ENCODE measurements around the gene MCM9.
A peak's percentile ranks its signal among the peaks of the same experiment; 100 is the strongest.

MCM9 gene

DNA sequence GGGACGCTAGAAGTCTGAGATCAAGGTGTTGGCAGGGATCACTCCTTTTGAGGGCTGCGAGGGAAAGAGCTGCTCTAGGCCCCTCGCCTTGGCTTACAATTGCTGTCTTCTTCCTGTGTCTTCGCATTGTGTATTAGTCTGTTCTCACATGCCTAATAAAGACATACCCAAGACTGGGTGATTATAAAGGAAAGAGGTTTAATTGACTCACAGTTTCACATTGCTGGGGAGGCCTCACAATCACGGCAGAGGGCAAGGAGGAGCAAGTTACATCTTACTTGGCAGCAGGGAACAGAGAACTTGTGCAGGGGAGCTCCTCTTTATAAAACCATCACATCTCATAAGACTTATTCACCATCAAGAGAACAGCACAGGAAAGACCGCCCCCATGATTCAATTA, 143.5 kb downstream of the MCM9 start:
- DNase-seq (ENCODE audit: low spot score) = no peak

DNA sequence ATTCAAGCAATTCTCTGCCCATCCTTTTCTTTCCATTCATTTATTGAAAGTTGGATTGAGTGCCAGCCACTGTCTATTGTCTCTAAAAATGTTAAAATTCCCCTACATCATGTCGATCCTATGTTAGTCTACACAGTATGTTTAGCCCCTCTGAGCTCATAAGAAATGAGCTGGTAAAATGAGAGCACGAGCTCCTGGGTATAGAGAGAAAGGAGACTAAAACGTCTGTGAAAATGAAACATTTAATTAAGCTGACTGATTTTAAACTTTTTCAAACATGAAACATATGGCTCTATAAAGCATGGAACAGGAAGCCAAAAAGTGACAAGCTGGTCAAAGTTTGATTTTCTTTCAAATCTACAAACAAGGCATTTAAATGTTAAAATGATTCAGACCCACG, 145.0 kb downstream of the MCM9 start:
- DNase-seq (ENCODE audit: low spot score) = no peak

DNA sequence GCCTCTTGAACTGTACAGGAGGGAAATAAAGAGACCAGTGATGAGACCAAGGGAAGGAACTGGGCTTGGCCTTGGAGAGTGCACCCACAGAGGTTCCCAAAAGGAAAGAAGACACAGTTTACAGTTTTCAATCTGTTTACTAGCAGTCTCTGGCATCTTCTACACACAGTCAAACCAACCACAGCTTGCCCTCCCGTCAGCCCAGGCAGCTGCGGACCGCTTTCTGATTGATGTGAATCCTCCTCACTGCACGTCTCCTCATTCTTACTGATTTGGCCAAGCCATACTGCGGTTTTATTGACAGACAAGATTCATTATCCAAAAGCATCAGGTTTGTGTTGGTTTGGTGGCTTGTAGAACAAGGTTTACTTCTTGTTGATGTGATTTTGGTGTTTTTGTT, 145.5 kb downstream of the MCM9 start:
- DNase-seq (ENCODE audit: low spot score) = no peak

DNA sequence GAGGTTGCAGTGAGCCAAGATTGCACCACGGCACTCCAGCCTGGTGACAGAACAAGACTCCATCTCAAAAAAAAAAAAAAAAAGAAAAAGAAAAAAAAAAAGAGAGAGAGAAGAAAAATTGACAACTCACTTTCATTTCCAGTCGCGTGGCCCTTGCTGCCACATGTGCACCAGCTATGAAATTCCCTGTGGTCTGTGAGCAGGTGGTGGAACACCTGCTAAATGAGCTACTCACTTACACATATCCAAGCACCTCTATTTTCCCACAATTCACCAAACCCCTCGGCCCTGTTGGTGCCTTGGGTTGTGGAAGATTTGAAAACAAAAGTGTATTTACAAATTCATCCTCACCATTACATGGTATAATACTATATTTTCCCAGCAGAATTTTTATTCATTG, 146.3 kb downstream of the MCM9 start:
- DNase-seq (ENCODE audit: low spot score) = no peak

DNA sequence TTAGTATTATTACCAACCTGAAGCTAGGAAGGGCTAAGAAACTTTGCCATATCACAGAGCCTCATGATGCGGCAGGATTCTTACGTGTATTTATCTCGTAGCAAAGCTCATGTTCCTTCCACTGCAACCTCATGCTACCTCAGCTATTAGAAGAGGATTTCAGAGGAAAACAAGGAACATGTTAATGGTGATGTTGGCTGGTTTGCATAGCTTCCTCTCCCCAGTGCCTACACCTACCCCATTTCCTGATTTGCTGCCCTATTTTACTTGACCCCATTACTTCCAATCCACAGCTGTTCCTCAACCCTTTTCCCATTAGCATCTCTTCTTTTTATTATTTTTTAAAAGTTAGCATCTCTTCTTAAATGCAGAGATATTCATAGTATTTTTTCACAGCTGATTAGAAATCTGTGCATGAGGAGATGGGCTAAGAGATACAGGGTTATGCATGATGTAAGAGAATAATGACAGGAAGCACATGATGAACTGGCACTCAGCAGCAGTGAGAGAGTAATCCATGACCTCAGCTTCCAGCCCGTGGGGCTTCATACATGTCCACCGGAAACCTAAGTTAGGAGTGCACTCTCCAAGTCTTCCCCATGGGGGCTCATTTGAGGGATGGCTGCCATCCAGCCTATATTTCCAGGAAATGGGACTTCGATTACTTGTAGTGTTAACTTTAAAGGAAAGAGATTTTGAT, 147.1 kb downstream of the MCM9 start:
- no peak for DNase-seq (ENCODE audit: low spot score)

DNA sequence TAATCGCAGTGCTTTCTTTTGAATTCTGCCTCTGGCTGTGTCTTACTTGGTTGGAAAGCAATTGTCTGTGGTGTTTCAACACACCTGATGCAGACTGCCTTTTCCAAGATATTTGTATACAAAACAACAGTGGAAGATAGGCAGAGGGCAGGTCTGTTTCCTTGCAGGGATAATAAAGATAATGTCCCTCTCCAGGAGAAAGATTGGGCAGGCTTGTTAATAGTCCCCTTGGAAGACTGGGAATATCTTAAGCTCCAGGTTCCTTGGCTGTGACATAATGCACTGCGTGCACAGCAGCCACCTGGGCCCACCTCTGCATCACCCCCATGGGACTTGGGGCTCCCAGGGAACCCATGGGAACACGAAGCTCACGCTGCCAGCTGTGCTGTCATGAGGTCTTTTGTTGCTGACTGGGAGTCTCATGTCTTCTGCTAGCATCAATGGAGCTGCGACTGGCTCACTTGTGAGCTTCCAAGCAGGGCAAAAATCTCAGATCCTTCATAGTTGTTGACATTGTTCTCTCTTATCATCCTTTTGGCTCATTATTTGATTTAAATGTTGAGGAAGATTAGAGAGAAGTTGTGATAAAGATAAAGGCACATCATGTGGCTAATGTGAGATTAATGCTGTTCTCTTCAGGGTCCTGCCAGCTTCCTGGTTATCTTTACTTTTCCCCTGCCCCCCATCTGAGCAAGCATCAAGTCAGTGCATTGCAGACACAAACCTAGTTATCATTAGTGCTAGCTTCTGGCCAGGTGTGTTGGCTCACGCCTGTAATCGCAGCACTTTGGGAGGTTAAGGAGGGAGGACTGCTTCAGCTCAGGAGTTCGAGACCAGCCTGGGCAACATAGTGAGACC, 148.1 kb downstream of the MCM9 start:
- DNase-seq (ENCODE audit: low spot score) = no peak

DNA sequence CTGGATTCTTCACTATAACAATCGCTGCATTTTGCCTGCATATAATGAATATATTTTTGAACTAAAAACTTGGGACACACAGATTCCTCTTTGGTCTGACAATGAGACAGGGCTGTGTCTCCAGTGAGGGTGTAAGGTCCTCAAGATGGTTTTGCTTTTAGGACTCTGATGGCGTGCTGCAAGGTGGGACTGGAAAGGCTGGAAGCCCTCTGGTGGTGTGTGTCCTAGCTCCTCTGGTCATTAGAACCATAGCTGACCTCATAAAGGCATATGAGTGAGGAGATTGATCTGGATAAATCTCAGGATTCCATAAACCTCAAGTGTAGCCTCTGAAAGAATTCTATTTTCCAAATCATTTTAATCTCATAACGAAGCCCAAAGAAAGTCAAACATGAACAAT, 149.4 kb downstream of the MCM9 start:
- DNase-seq (ENCODE audit: low spot score) = no peak

DNA sequence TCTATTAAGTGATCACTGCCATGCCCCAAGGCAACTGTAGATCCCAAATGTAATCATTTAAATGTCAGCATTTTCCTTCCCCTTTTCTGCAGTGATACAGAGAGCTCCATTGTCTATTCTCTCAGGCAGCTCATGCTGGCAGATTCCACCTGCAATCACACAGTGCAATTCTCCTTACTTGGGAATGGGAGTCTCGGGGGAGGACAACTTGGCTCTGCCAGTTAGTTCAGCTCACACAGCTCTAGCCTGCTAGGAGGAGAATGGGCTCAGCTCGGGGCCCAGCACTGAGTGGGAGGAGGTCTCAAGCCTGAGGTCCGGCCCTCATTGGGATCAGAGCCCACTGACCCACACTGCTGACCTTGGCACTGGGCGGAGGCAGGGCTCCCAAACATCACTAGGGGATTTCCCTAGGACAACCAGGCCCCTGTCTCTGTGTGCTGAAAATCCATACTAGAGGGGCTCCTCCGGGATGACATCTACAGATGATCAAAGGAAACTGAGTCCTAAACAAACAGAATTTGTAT, 150.3 kb downstream of the MCM9 start:
- DNase-seq (ENCODE audit: low spot score) = no peak

DNA sequence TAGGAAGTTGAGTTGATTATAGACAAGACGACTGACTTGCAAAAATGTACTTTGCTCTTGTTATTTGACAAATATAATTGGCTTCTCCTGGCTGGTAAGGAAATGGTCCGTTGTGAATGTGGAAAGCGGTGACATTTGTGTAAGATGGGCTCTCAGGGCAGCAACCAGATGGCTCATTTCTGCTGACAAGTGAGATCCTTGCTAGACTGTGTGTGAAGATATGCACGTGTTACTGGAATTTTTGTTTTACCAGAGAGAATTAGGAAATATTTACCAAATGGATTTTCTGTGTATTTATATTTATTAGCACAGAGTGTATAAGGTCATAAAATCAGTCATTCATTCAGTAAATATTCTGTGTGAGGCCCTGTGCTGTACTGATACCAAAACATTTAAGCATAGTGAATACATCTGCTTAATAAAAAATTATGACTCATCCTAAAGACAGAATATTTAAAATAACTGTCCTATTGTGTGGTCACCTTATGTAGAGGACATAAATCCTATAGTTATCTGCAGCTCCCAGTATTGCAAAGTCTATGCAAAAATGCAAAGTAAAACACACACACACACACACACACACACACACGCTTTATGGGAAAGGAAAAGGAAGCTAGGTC, 150.9 kb downstream of the MCM9 start:
- no peak for DNase-seq (ENCODE audit: low spot score)

DNA sequence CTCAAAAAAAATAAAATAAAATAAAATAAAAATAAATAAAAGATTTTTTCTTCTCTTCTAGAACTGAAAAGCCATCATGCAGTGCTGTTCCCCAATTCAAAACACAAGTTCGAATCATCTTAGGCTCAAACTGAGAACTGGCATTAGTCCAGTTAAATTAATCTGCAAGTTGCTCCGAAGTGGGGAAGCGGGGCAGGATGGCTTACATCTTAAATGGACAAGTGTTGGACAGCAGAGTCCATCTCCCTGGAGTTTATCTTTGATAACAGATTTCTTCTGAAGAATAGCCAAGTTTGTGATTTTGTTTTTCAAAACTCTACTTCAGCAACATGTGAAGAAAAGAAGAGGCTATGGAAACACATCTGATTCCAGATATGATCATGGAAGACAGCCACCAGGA, 152.3 kb downstream of the MCM9 start:
- DNase-seq (ENCODE audit: low spot score) = no peak

DNA sequence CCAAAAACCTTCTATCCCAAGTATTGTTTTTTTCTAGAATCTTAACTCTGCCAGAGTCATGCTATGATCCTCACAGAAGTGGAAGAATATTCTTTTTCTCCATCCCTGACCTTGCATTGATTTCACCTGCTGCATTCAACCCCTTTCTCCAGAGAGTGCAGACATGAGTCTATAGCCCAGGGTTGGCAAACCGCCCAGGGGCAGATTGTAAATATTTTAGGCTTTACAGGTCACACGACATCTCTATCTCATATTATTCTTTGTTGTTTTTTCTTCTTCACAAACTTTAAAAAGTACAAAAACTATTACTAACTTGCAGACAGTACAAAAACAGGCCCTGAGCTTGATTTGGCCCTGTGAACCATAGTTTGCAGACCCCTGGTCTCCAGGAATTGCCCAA, 153.1 kb downstream of the MCM9 start:
- no peak for DNase-seq (ENCODE audit: low spot score)

DNA sequence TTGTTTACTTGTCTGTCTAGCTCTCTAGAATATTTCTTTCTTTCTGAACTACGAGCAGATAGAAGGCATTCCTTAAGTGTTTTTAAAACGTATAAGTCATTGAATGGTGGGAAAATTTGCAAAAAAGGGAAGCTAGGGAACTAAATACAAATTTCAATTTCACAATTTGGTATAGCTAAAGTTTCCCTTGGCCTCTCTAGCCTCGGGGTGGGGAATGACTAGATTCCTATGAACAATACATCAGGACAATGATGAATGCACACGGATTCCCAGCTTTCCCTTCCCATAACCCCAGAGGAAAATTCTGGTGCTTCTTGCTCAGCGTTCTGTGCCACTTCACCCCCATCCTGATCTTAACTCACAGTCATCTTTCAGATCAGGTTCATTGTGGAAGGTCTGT, 154.3 kb downstream of the MCM9 start:
- no peak for DNase-seq (ENCODE audit: low spot score)

DNA sequence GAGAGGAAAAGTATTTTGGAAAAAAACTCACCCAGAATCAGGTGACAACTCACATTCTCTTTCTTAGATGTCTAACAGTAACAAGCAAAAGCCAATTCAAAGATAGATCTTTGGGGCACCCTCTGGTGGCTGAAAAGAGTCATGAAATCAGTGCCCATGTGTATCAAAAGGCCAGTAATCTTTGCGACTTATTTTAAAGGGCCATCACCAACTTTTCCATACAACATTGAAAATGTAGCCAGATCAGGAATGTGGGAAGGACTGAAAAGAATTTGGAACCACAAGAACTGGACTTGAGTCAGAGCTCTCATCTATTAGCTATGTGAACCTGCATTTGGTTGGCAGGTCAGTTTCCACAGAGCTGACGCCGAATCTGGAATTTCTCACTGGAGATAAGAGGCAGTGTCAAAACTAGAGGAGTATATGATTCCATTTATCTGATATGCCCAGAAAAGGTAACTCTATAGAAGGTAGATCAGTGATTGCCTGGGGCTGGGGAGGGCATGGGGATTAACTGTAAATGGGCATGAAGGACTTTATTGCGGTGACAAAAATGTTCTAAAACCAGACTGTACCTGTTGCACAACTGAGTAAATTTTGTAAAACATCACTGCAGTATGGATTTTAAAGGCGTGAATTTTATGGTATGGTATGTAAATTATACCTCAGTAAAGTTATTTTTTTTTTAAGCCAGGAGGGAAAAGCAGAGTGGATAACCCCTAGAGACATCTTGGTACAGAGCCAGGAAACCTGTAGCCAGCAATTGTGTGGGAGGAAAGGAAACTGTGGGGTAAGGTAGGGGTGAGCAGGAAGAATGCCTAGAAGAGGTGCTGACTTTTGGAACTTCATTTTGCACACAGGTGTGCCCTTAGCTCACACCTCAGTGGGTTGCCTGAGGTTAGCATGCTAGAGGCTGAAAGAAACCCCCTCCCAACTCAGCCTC, 158.1 kb downstream of the MCM9 start:
- DNase-seq (ENCODE audit: low spot score) = peak; percentile 54

DNA sequence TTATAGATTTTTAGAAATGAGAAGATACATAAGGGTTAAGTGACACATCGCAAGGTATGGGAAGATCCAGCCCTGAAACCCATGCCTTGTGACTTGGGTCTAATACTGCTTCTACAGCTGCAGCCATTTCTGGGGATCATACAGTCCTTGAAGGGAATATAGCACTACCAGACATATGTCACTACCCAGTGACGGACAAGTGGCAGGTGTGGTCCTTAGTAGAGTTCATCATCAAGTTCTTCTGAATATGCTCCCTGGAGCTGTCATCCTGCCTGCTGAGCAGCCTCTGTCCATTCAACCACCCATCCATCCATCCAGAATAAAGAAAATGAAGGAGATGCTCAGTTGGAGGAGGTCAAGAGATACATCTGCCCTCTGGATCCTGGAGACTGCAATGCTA, 159.6 kb downstream of the MCM9 start:
- DNase-seq (ENCODE audit: low spot score) = no peak

DNA sequence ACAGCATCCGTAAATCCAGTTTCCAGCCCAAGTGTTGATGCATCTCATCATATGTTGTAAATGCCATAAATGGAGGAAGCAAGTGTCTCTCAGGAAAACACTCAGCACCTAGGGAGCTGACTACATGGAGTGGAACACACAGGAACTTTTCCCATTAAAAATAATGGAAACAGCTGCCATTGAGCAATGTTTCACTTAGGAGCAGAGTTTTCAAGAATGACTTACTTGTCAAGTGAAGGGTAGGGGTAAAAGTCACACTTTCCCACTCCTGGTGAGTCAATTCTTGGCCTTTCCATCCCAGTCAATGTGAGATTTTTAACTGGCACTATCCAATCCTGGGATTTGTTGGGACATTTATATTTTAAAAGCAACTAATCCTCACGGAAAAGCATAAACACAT, 160.4 kb downstream of the MCM9 start:
- no peak for DNase-seq (ENCODE audit: low spot score)

DNA sequence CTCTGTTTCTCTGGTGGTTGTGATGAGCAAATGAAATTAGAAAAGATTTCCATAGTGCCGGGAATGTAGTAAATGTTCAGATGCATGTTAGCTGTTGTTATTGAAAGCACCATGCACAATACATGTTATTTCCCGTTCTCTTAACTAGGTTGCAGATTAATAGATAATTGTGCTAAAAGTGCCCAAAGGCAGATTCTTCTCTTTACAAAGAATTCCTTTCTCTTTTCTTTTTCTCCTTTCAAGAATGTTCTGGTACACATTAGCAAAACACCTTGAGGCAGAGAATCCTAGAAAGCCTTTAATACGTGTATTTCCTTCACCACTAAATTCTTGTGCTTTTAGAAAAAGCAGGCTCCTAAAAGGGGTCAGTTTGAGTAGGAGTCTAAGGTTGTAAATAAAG, 162.1 kb downstream of the MCM9 start:
- no peak for DNase-seq (ENCODE audit: low spot score)

DNA sequence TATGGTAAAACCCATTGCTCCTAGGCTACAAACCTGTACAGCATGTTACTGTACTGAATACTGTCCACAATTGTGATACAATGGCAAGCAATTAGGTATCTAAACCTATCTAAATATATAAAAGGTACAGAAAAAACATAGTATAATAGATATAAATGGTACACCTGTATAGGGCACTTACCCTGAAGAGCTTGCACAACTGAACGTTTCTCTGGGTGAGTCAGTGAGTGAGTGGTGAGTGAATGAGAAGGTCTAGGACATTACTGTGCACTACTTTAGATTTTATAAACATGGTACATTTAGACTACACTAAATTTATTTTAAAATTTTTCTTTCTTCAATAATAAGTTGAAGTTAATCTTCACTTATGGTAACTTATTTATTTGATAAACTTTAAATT, 163.7 kb downstream of the MCM9 start:
- DNase-seq (ENCODE audit: low spot score) = no peak

DNA sequence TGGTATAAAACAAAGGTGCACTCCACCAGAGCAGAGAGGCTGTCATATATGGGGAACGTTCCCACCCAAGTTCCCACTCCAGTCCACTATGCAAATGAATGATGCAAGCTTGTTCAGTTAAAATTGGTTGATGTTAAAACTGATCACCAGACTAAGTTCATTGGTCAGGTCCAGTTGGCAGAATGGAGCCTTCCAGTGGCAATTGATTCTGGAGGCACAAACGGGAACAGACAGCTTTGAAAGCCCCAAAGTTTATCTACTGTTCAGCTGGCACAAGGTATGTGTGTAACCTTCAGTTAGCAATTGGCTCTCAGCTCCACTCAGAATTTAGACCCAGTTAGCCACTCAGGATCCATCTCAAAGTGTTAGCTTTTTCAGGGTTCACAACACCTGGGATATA, 164.1 kb downstream of the MCM9 start:
- DNase-seq (ENCODE audit: low spot score) = no peak

DNA sequence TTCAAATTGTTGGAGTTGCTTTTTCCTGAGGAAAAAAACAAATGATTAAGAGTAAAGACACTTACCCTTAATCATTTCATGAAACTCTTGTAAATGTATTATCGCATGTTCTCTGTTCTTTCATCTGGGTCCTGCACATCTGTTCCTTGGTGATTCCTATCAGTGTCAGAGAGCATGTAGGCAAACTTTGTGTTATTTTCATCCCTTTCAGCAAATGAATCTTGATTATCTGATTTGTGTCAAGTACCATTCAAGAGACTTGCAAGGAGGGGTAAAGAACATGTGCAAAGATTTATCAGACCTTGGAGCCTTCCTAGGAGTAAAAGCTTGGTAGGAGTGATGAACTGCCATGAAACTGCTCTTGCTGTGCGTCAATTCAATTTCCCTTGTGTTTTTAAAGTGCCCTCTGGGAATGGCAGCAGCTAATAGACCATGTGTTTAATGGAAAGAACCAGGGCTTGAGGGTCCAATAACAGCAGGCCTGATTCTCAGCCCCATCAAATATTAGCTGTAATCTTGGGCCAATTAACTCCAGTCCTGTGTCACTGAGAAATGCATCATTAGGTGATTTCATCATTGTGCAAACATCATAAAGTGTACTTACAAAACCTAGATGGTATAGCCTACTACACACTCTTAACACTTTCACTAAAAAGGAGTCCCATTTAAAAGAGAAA, 164.7 kb downstream of the MCM9 start:
- no peak for DNase-seq (ENCODE audit: low spot score)

DNA sequence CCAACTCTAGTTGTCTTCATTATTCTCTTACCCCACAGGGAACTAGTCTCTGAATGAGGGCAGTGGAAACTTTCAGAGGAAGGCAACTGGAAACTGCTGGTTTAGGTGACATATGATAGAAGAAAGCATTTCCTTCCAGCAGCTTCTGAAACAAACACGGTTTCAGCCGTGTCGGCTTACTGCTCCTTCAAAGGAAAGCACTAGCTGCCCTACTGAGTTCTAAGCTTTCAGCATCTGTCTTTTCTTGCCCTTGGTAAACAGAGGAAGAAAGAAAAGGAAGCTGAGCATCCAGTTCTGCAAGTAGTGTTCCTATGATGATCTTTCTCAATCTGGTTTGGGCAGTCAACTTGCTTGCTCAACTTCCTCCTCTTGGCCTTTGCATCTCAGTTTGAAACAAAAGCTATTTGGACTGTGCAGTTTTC, 166.0 kb downstream of the MCM9 start:
- no peak for DNase-seq (ENCODE audit: low spot score)

DNA sequence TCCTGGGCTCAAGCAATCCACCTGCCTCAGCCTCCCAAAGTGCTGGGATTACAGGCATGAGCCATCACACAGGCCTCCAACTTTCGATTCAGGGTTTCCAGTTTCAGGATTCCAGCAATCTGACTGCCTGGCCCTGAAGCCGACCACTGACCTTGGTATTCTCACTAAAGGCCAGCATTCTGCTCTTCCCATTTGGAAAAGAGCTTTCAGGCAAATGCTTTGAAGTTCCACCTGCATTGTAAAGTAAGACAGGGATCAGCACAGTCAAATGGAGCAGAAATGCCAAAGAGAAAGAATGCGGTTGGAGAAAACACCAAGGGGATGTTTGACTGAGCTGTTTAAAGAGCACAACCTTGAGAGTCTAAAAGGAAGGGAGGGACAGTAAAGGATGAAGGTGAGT, 166.5 kb downstream of the MCM9 start:
- DNase-seq (ENCODE audit: low spot score) = no peak
